K562 (cell line): ENCODE results near the gene LSP1. TPM values are rescaled to one million over a fixed set of nuclear protein-coding genes. Genes with fewer than 3 reads are reported as not detected.

ENCODE experiments used
- CHD1 ChIP-seq: fragments of 200-600 bp; sonication (generic); IDR thresholded peaks from one replicate; pipeline ENCODE4 v1.6.1; 2012; ENCODE audit warnings: mild to moderate bottlenecking, moderate library complexity, low read length, inconsistent platforms
- HNRNPLL ChIP-seq: fragments of 200-400 bp; formaldehyde crosslinking; IDR thresholded peaks from 2 replicates; pipeline ENCODE4 v1.6.1; 2017; ENCODE audit warnings: low read length, low read depth, mild to moderate bottlenecking; ENCODE audit not compliant: poor library complexity, severe bottlenecking
- HOXB6 ChIP-seq: fragments of 250-450 bp; sonication (Bioruptor Pico); IDR thresholded peaks from 2 replicates; pipeline ENCODE4 v1.5.1; 2022; ENCODE audit warnings: mild to moderate bottlenecking, borderline replicate concordance
- MITF ChIP-seq: IDR thresholded peaks from 2 replicates; pipeline ENCODE4 v1.6.1; 2014; ENCODE audit warnings: antibody characterized with exemption
- NFIC ChIP-seq: fragments of 450-650 bp; IDR thresholded peaks from 2 replicates; pipeline ENCODE4 v1.6.1; 2017; ENCODE audit warnings: mild to moderate bottlenecking, inconsistent platforms
- NONO ChIP-seq, 2 experiments: fragments of 200-400 bp in 1 of 2; fragments of 450-650 bp in 1 of 2; formaldehyde crosslinking in 1 of 2; IDR thresholded peaks; 2 replicates each; pipeline ENCODE4 v1.6.1; 2017; ENCODE audit warnings: low read depth in 2 of 2, mild to moderate bottlenecking in 2 of 2, moderate library complexity in 2 of 2, low read length in 1 of 2
- NR0B1 ChIP-seq: fragments of 450-650 bp; IDR thresholded peaks from one replicate; pipeline ENCODE4 v1.6.1; 2018; ENCODE audit warnings: mild to moderate bottlenecking, moderate library complexity; ENCODE audit not compliant: partially characterized antibody
- NUFIP1 ChIP-seq: fragments of 450-650 bp; IDR thresholded peaks from 2 replicates; pipeline ENCODE4 v1.6.1; 2018; ENCODE audit not compliant: partially characterized antibody
- PCBP2 ChIP-seq: fragments of 200-400 bp; formaldehyde crosslinking; IDR thresholded peaks from 2 replicates; pipeline ENCODE4 v1.6.1; 2018; ENCODE audit warnings: low read length, low read depth, mild to moderate bottlenecking, moderate library complexity; ENCODE audit not compliant: poor library complexity, severe bottlenecking
- POLR3A ChIP-seq: IDR thresholded peaks from 2 replicates; pipeline ENCODE4 v1.6.1; 2011; ENCODE audit warnings: borderline replicate concordance, mild to moderate bottlenecking, moderate library complexity; ENCODE audit not compliant: insufficient read length, insufficient read depth; ENCODE audit errors: extremely low read depth
- PRDM10 ChIP-seq: fragments of 450-650 bp; IDR thresholded peaks from 2 replicates; pipeline ENCODE4 v1.6.1; 2018; ENCODE audit not compliant: partially characterized antibody
- TSC22D4 ChIP-seq: fragments of 450-650 bp; IDR thresholded peaks from 2 replicates; pipeline ENCODE4 v1.6.1; 2016; ENCODE audit warnings: missing genetic modification characterization, missing biosample characterization, control low read depth
- ZBTB43 ChIP-seq: sonication (generic); formaldehyde crosslinking; IDR thresholded peaks from 2 replicates; pipeline ENCODE4 v1.8.0; 2023; ENCODE audit warnings: mild to moderate bottlenecking, missing genetic modification reagents
- ZFX ChIP-seq: sonication (generic); formaldehyde crosslinking; IDR thresholded peaks from 2 replicates; pipeline ENCODE4 v1.8.0; 2022; ENCODE audit warnings: mild to moderate bottlenecking, missing genetic modification reagents, moderate library complexity
- ZNF174 ChIP-seq: fragments of 250-450 bp; sonication (Bioruptor Pico); IDR thresholded peaks from 2 replicates; pipeline ENCODE4 v1.4.0; 2020; ENCODE audit warnings: mild to moderate bottlenecking
- ZNF212 ChIP-seq: fragments of 450-650 bp; formaldehyde crosslinking; IDR thresholded peaks from 2 replicates; pipeline ENCODE4 v1.4.0; 2020; ENCODE audit warnings: mild to moderate bottlenecking
- ZNF445 ChIP-seq: fragments of 250-450 bp; sonication (Bioruptor Pico); IDR thresholded peaks from 2 replicates; pipeline ENCODE4 v1.4.0; 2020; ENCODE audit warnings: low read depth, mild to moderate bottlenecking, moderate library complexity
- ZNF764 ChIP-seq: fragments of 250-450 bp; sonication (Bioruptor Pico); IDR thresholded peaks from 2 replicates; pipeline ENCODE4 v1.4.0; 2020; ENCODE audit warnings: low read depth, mild to moderate bottlenecking, moderate library complexity
- ZNF77 ChIP-seq: fragments of 250-450 bp; sonication (Bioruptor Pico); IDR thresholded peaks from 2 replicates; pipeline ENCODE4 v1.5.0; 2020
- ZSCAN29 ChIP-seq: fragments of 450-650 bp; IDR thresholded peaks from 2 replicates; pipeline ENCODE4 v1.6.1; 2017
- ZSCAN32 ChIP-seq: fragments of 450-650 bp; formaldehyde crosslinking; IDR thresholded peaks from 2 replicates; pipeline ENCODE4 v1.4.0; 2020; ENCODE audit warnings: mild to moderate bottlenecking, moderate library complexity
- polyA plus RNA-seq, 8 experiments: library from polyadenylated mRNA; depleted of rRNA in 4 of 8; stranded (reverse) in 5 of 8; unstranded in 3 of 8; fragments of >200 nt; fragmentation: Nextera tagmentation in 2 of 8; fragmentation: Illumina TruSeq in 1 of 8; extraction: Ambion mirVana in 2 of 8; extraction: Trizol in 1 of 8; gene quantifications; 2 replicates each; pipeline versions ENCODE4 v1.2.1 to v1.2.3, GENCODE V29; 2011 to 2014; ENCODE audit warnings: inconsistent platforms in 1 of 8, missing spikeins in 1 of 8
- total RNA-seq, 7 experiments: library from RNA; depleted of rRNA in 6 of 7; stranded (reverse); fragments of >200 nt in 6 of 7; fragmentation: Illumina TruSeq in 2 of 7; extraction: Trizol in 2 of 7; gene quantifications; 2 replicates each; pipeline versions ENCODE4 v1.2.1 to v1.2.3, GENCODE V29; 2011 to 2021; ENCODE audit warnings: low replicate concordance in 1 of 7

Gene LSP1
- total and polyA plus RNA-seq, 9 of the 15 experiments (the other 6 are each of a cell fraction or from before 2014, with no cell fraction given) = 0.08 to 2.9 (median 0.65) TPM; not detected in 2

- no peak for TF ChIP-seq NR0B1
- TF ChIP-seq TSC22D4 (tag) = no peak
- no peak for TF ChIP-seq ZNF764 (CRISPR knock-in tag)
- no peak for TF ChIP-seq HOXB6 (CRISPR knock-in tag)
- no peak for TF ChIP-seq HNRNPLL
- TF ChIP-seq ZSCAN32 (CRISPR knock-in tag) = no peak
- no peak for TF ChIP-seq ZNF174 (CRISPR knock-in tag)
- no peak for TF ChIP-seq ZNF445 (CRISPR knock-in tag)
- 0 out of 4 replicates have a peak, but pooled peaks of 1 of the 2 experiments have one; percentile 23 for TF ChIP-seq NONO (IDR thresholded peaks at IDR 0.05; ENCODE audit: low read depth in 2 of 2, low read length in 1 of 2)
- no peak for TF ChIP-seq NFIC
- no peak for TF ChIP-seq ZNF77 (CRISPR knock-in tag)
- no peak for TF ChIP-seq ZNF212 (CRISPR knock-in tag)
- TF ChIP-seq PRDM10 = no peak
- no peak for TF ChIP-seq MITF
- TF ChIP-seq ZFX (CRISPR knock-in tag) = no peak
- no peak for TF ChIP-seq PCBP2
- no peak for TF ChIP-seq CHD1
- TF ChIP-seq ZBTB43 (CRISPR knock-in tag) = no peak
- no peak for TF ChIP-seq NUFIP1
- no peak for TF ChIP-seq POLR3A
- no peak for TF ChIP-seq ZSCAN29
Measured at GRCh38 chr11:1832211-1832919, 20.5 kb upstream of the LSP1 start (continued).
